Testis (tissue), 3 donors: ENCODE measurements around the gene LACTB. TPM values are rescaled to one million over a fixed set of nuclear protein-coding genes. Genes with fewer than 3 reads are reported as not detected.

Source experiments
- DNase-seq: peaks from one replicate; pipeline ENCODE4 v3.0.0-alpha.2; 2019
- H3K27ac ChIP-seq, 2 donors: fragments of 200-600 bp; sonication (generic); one replicate each; pipeline ENCODE4 v1.5.1; 2019
- H3K27me3 ChIP-seq: fragments of 200-600 bp; sonication (generic); one replicate; pipeline ENCODE4 v1.5.1; 2019
- H3K36me3 ChIP-seq: fragments of 200-600 bp; sonication (generic); one replicate; pipeline ENCODE4 v1.5.1; 2017; ENCODE audit warnings: low read depth; ENCODE audit errors: missing control alignments
- H3K4me1 ChIP-seq: fragments of 200-600 bp; sonication (generic); one replicate; pipeline ENCODE4 v1.5.1; 2019
- H3K4me3 ChIP-seq, 2 donors: fragments of 200-600 bp; sonication (generic); one replicate each; pipeline ENCODE4 v1.5.1; 2017 to 2019
- H3K9me3 ChIP-seq: fragments of 200-600 bp; sonication (generic); one replicate; pipeline ENCODE4 v1.5.1; 2017
- CTCF ChIP-seq, 3 experiments: fragments of 450-650 bp in 2 of 3; fragments of 200-600 bp in 1 of 3; sonication (generic) in 1 of 3; IDR thresholded peaks; one replicate each; pipeline ENCODE4 v1.5.1; 2016 to 2019; ENCODE audit warnings: antibody characterized with exemption in 3 of 3, mild to moderate bottlenecking in 2 of 3, moderate library complexity in 1 of 3
- POLR2A ChIP-seq: fragments of 450-650 bp; IDR thresholded peaks from one replicate; pipeline ENCODE4 v1.6.1; 2017; ENCODE audit warnings: antibody characterized with exemption, mild to moderate bottlenecking, moderate library complexity
- WGBS, 2 donors: methylation state at CpG; one replicate each; pipeline ENCODE4 v1.1.5; 2018; 5-methylcytosine and 5-hydroxymethylcytosine counted together
- intact Hi-C: fragments of 100-400 bp; cut with DNase I; formaldehyde crosslinking; loops from one replicate; pipeline ENCODE4 v1.15.1; 2023; ENCODE audit warnings: low total_unique reads
- polyA plus RNA-seq: library from polyadenylated mRNA; stranded (reverse); fragments of 350-450 nt; fragmentation: Illumina TruSeq; extraction: RNeasy Lipid Tissue Mini Kit (QIAGEN cat#74804); gene quantifications from one replicate; pipeline ENCODE4 v1.2.3, GENCODE V29; 2014; ENCODE audit warnings: low read depth, low replicate concordance; ENCODE audit not compliant: insufficient read depth
- total RNA-seq, 2 donors: library from RNA; depleted of rRNA; stranded (reverse); fragments of >200 nt; gene quantifications; one replicate each; pipeline ENCODE4 v1.2.3, GENCODE V29; 2016

LACTB gene
- total and polyA plus RNA-seq, 3 donors from 2014 or later: 8.9 to 24.7 (median 17.1) TPM

GRCh38 chr15:63165166-63165859, 43.7 kb downstream of the LACTB start:
- 85 to 86% methylated on average over 6 of the region's 6 CpGs for WGBS, 2 donors
- no peaks in the 10 kb centered on the region for H3K4me1 ChIP-seq
- H3K27me3 ChIP-seq: no peaks in the 10 kb centered on the region
- TF ChIP-seq CTCF (IDR thresholded peaks at IDR 0.05): no peak
- TF ChIP-seq POLR2A: no peak
- no peak overlapping the region for H3K27ac ChIP-seq
- DNase-seq: no peak
- no peak overlapping the region for H3K4me3 ChIP-seq
- no peaks in the 10 kb centered on the region for H3K36me3 ChIP-seq
- intact Hi-C loops: no loop called here
- no peaks in the 10 kb centered on the region for H3K9me3 ChIP-seq

GRCh38 chr15:63166219-63166618, 44.6 kb downstream of the LACTB start:
- H3K4me3 ChIP-seq: no peak overlapping the region
- no peaks in the 10 kb centered on the region for H3K27me3 ChIP-seq
- intact Hi-C loops: no loop called here
- no peaks in the 10 kb centered on the region for H3K9me3 ChIP-seq
- no peak overlapping the region for H3K27ac ChIP-seq
- no peaks in the 10 kb centered on the region for H3K36me3 ChIP-seq
- DNase-seq: no peak
- 90 to 97% methylated on average over 2 of the region's 2 CpGs for WGBS, 2 donors
- TF ChIP-seq CTCF (IDR thresholded peaks at IDR 0.05) (no peak), POLR2A (no peak)
- H3K4me1 ChIP-seq: no peaks in the 10 kb centered on the region

DNA sequence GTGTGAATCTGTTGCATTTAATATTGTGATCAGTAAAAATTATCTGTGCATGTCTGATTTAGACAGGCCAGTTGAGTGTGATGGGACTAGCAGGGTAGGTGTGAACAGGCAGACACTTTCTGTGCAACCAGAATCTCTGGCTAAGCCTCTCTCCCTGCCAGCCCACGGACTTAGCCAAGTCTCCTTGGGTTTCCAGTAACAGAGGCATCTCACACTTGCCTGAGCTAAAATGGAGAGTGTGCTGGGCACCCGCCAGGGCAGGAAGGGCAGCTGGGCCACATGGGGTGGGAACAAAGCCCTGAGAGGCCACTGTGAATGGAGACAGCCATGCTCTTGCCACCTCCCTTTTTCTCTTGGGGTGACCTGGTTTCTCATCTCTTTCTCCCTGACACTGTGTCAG, 48.1 kb downstream of the LACTB start:
- Histone ChIP-seq H3K27me3 (no peaks in the 10 kb centered on the region), H3K27ac (no peak overlapping the region), H3K9me3 (no peaks in the 10 kb centered on the region), H3K4me3 (no peak overlapping the region), H3K36me3 (no peaks in the 10 kb centered on the region), H3K4me1 (no peaks in the 10 kb centered on the region)
- intact Hi-C loops: no loop called here
- WGBS, 2 donors: 89 to 96% methylated on average over 2 of the region's 2 CpGs
- no peak for DNase-seq
- TF ChIP-seq CTCF (IDR thresholded peaks at IDR 0.05) (no peak), POLR2A (no peak)

DNA sequence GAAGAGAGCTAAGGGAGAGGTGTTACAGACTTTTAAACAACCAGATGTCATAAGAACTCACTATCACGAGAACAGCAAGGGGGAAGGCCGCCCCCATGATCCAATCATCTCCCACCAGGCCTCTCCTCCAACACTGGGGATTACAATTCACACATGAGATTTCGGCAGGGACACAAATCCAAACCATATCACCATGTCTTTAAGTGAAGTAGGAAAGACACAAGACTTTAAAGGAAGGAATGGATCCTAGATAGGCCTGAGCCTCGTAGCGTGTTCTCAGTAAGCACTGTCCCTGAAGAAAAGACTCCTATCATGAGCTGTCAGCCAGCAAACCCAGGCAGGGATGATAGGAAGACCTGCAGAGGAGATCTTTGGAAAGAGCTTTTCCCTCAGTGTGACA, 50.7 kb downstream of the LACTB start:
- Histone ChIP-seq H3K27ac (no peak overlapping the region), H3K27me3 (no peaks in the 10 kb centered on the region), H3K36me3 (no peaks in the 10 kb centered on the region), H3K9me3 (no peaks in the 10 kb centered on the region), H3K4me3 (no peak overlapping the region), H3K4me1 (no peaks in the 10 kb centered on the region)
- DNase-seq: no peak
- intact Hi-C loops: no loop called here
- TF ChIP-seq POLR2A (no peak), CTCF (IDR thresholded peaks at IDR 0.05) (no peak)
- WGBS, 2 donors: 89% methylated on average over 5 of the region's 5 CpGs

GRCh38 chr15:63172851-63173451, 51.3 kb downstream of the LACTB start:
- H3K4me3 ChIP-seq: no peak overlapping the region
- no peak overlapping the region for H3K27ac ChIP-seq
- intact Hi-C loops: no loop called here
- 65 to 68% methylated on average over 3 of the region's 3 CpGs for WGBS, 2 donors
- TF ChIP-seq POLR2A (no peak), CTCF (IDR thresholded peaks at IDR 0.05) (no peak)
- no peaks in the 10 kb centered on the region for H3K36me3 ChIP-seq
- DNase-seq: no peak
- no peaks in the 10 kb centered on the region for H3K4me1 ChIP-seq
- no peaks in the 10 kb centered on the region for H3K27me3 ChIP-seq
- H3K9me3 ChIP-seq: no peaks in the 10 kb centered on the region
